Uterine smooth muscle cell (primary cell): ENCODE measurements around the gene SIGLEC12. TPM values are rescaled to one million over a fixed set of nuclear protein-coding genes. Genes with fewer than 3 reads are reported as not detected.

Experiments used
- total RNA-seq: library from RNA; depleted of rRNA; stranded (reverse); fragments of >200 nt; gene quantifications from 2 replicates; pipeline ENCODE4 v1.2.3, GENCODE V29; 2014

Gene SIGLEC12
- total RNA-seq = not detected in 2 replicates

DNA sequence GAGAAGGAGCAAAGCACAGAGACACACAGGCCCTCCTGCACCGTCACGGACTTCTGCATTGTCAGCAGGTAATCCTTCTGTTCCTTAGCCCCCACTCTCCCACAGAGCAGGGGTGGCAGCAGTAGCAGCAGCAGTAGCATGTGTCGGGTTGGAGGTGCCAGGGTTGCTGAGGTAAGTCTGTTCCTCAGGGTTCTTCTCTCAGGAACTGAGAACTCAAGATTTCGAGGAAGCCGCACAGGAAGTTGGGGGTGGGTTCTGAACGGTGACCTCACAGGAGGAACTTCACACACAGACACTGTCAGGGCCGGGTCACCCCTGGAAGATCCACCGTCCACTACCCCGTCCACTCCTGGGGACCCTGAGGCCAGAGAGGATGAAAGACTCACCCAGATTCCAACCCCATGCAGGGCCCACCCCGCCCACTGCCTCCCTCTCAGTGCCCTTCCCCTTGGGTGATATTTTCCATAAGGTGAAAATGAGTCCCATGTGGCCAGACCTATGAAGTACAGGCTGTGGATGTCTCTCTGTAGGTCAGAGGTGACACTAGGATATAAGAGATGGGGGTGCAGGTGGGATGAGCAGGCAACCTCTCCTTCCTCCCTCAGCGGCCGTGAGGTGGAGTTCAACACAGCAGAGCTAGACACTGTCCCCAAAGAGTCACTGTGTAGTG lies at the start of gene SIGLEC12:
TSS of gene SIGLEC12 (minus strand) at position 207 of the 670 bp plus-strand sequence. CDS start at position 140, 67 bp downstream.

DNA sequence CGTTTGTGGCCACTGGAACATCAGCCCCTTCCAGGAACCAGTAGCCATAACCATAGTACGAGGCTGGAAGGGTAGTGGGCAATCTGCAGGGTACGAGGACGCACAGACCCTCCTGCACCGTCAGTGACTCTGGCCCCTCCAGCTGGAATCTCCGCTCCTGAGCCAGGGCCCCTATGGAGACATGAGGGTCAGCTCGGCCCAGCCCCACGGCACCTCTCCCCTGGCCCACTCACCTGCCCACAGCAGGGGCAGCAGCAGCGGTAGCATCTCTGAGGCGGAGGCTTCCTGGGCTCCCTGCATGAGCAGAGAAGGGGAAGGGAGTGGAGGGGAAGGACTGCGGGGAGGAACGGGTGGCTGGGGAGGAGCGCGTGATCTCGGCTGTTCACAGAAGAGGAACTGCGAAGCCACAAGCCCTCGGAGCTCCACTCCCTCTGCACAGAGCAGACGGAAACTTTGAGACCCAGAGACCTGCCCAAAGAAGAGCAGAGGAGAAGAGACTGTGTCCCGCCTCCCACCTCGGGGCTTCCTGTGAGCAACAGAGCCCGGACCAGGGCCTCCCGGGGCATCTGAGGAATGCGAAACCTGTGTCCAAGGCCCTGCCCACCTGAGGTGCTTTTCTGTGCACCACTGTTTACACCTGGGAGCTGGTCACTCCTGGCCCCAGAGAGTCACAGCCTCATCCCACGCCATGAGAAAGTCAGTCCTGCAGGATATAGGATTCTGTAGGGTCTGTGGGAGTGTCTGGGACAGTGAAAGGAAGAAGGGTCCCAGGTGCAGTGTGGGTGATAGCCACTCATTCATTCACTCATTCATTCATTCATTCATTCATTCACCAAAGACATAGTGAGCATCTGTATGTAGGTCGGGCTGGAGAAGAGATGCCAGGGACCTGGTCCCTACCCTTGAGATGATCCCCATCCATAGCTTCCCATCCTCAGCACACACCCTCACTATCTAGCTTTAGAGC lies 30.0 kb upstream of the SIGLEC12 start, which contains the start of gene SIGLEC6:
TSS of gene SIGLEC6 (minus strand) at position 322 of the 967 bp plus-strand sequence. CDS start at position 300, 22 bp downstream.

DNA sequence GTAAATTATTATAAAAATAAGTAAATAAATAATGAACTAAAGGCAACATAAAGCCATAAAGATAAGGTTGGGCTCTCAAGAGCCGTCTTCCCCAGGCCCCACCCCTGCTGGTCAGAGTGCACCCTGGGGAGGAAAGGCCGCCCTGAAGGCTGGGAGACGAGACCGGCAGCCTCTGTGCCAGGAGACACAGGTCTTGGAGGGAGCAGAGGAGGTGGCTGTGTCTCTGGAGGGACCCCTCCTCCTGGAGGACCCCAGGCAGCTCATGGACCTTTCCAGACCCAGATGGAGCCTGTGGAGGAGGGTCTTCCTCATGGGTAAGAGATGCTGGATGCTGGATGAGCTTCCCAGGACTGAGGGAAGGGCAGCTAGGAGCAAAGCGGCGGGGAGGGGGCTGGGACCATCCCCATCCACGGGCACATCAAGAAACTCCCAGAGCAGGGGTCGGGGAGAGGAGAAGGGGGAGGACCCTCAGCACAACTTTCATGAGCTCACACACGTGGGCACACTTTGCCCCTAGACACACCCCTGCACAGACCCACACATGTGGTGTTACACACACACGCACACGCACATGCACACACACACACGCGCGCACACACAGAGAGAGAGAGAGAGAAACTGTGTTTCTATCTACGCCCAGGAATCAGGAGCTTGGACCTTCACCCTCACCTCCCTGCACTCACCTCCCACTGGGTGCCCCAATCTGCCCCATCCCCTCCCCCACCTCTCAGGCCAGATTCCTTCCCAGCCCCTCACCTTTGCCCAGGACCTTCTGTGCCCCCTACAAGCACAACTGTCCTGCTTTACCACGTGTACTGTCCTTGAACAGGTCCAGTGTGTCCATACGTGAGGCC lies 23.0 kb downstream of the SIGLEC12 start, which contains the start of gene CEACAM18:
TSS of gene CEACAM18 (plus strand) at position 159 of the 854 bp plus-strand sequence.

GRCh38 chr19:51458051-51458645 lies 43.5 kb downstream of the SIGLEC12 start, which contains the start of gene SIGLEC8:
Gene SIGLEC8 (minus strand): TSS chr19:51458454. CDS start chr19:51458387, 67 bp downstream.

Other genes starting within 250 kb of the SIGLEC12 start
- gene IGLON5, start 190.2 kb downstream of the SIGLEC12 start, total RNA-seq = not detected in 2 replicates
- gene VSIG10L, start 159.7 kb downstream of the SIGLEC12 start, total RNA-seq = 0.22 and 0.50 TPM in 2 replicates
- 130 and 137 TPM in 2 replicates for gene ETFB, start 135.4 kb downstream of the SIGLEC12 start, total RNA-seq
- not detected in 2 replicates for gene CLDND2, start 132.8 kb downstream of the SIGLEC12 start, total RNA-seq
- not detected in 2 replicates for gene NKG7, start 129.1 kb downstream of the SIGLEC12 start, total RNA-seq
- not detected in 2 replicates for gene LIM2, start 113.8 kb downstream of the SIGLEC12 start, total RNA-seq
- gene C19orf84, start 111.2 kb downstream of the SIGLEC12 start, total RNA-seq = not detected in 2 replicates
- not detected in 2 replicates for gene SIGLEC10, start 84.2 kb downstream of the SIGLEC12 start, total RNA-seq
- not detected in 2 replicates for gene SIGLEC8, start 43.3 kb downstream of the SIGLEC12 start, total RNA-seq
- not detected in 2 replicates for gene CEACAM18, start 23.3 kb downstream of the SIGLEC12 start, total RNA-seq
- 0.11 TPM in 1 of 2 replicates, not detected in the other for gene SIGLEC6, start 29.9 kb upstream of the SIGLEC12 start, total RNA-seq
- gene ZNF175, start 69.5 kb upstream of the SIGLEC12 start, total RNA-seq = 6.9 and 7.6 TPM in 2 replicates
- not detected in 2 replicates for gene SIGLEC5, start 128.6 kb upstream of the SIGLEC12 start, total RNA-seq
- not detected in 2 replicates for gene SIGLEC14, start 145.0 kb upstream of the SIGLEC12 start, total RNA-seq
- gene SPACA6, start 191.5 kb upstream of the SIGLEC12 start, total RNA-seq = 7.6 and 12.5 TPM in 2 replicates
- not detected in 2 replicates for gene HAS1, start 222.2 kb upstream of the SIGLEC12 start, total RNA-seq